Endothelial cell of umbilical vein (primary cell): Measurements from ENCODE around the gene OLFML2A. TPM values are rescaled to one million over a fixed set of nuclear protein-coding genes. Genes with fewer than 3 reads are reported as not detected.

Source experiments
- BruUV-seq: library from RNA; stranded (reverse); fragments of 400-500 nt; replicated peaks from 2 replicates; lab custom pipeline; 2021; lab: Mats Ljungman, UMichigan
- CTCF ChIA-PET: fragments of 300-600, 350-600 bp; sonication (Branson Sonifier 250); formaldehyde crosslinking; loops from one replicate; lab custom pipeline; 2021; ENCODE audit warnings: antibody characterized with exemption, inconsistent platforms; lab: Charles Lee
- POLR2A ChIA-PET: fragments of 300-600, 350-600 bp; sonication (Branson Sonifier 250); formaldehyde crosslinking; loops from one replicate; lab custom pipeline; 2021; ENCODE audit warnings: antibody characterized with exemption, inconsistent platforms; lab: Charles Lee
- DNase-seq: peaks from one replicate; pipeline ENCODE4 v3.0.0-alpha.2; 2011; ENCODE audit warnings: low read depth, low spot score
- FAIRE-seq: peaks from 2 replicates; lab custom pipeline; 2011; peaks lifted over from hg19 to GRCh38; lab: Jason Lieb, UNC
- H2AFZ ChIP-seq: 2 replicates; pipeline ENCODE4 v1.6.0; 2012; ENCODE audit warnings: low read depth, low read length, control low read depth, inconsistent platforms
- H3K27ac ChIP-seq: 2 replicates; pipeline ENCODE4 v1.5.1; 2011; ENCODE audit warnings: low read depth, mild to moderate bottlenecking, control low read depth, low read length, moderate library complexity; ENCODE audit not compliant: insufficient read depth
- H3K27me3 ChIP-seq, 2 experiments: 2 replicates each; pipeline versions ENCODE4 v1.6.0 to v1.6.1; 2011; ENCODE audit warnings: low read length in 2 of 2, mixed read lengths in 1 of 2; ENCODE audit not compliant: control insufficient read depth in 2 of 2, insufficient read depth in 2 of 2
- H3K36me3 ChIP-seq, 2 experiments: 2 replicates in 1 of 2; 3 replicates in 1 of 2; pipeline ENCODE4 v1.5.1; 2011; ENCODE audit warnings: low read length in 2 of 2, mild to moderate bottlenecking in 1 of 2, moderate library complexity in 1 of 2; ENCODE audit not compliant: control insufficient read depth in 2 of 2, insufficient read depth in 2 of 2; ENCODE audit errors: extremely low read depth in 1 of 2
- H3K4me1 ChIP-seq: 3 replicates; pipeline ENCODE4 v1.5.1; 2011; ENCODE audit warnings: mild to moderate bottlenecking, low read length; ENCODE audit not compliant: control insufficient read depth, insufficient read depth; ENCODE audit errors: extremely low read depth
- H3K4me2 ChIP-seq: 2 replicates; pipeline ENCODE4 v1.6.1; 2011; ENCODE audit warnings: low read length, control low read depth, mixed read lengths; ENCODE audit not compliant: insufficient read depth
- H3K4me3 ChIP-seq, 3 experiments: fragments of 200-600 bp in 1 of 3; sonication (generic), shearing (Covaris generic) in 1 of 3; replicated peaks in 1 of 3; 2 replicates each; pipeline ENCODE4 v1.5.1; 2011 to 2016; ENCODE audit warnings: control low read depth in 3 of 3, low read length in 3 of 3, mild to moderate bottlenecking in 2 of 3, inconsistent platforms in 1 of 3, low read depth in 1 of 3, moderate library complexity in 1 of 3; ENCODE audit not compliant: insufficient read depth in 1 of 3
- H3K79me2 ChIP-seq: 2 replicates; pipeline ENCODE4 v1.6.0; 2012; ENCODE audit warnings: low read length, inconsistent platforms; ENCODE audit not compliant: control insufficient read depth, insufficient read depth
- H3K9ac ChIP-seq: replicated peaks from 2 replicates; pipeline ENCODE3; 2011; ENCODE audit warnings: low read length, control low read depth; ENCODE audit not compliant: insufficient read depth; ENCODE audit errors: extremely low read depth
- H3K9me1 ChIP-seq: replicated peaks from 3 replicates; pipeline ENCODE4 v1.6.0; 2011; ENCODE audit warnings: mild to moderate bottlenecking, low read length; ENCODE audit not compliant: control insufficient read depth, insufficient read depth; ENCODE audit errors: extremely low read depth
- H3K9me3 ChIP-seq: replicated peaks from 2 replicates; pipeline ENCODE4 v1.5.1; 2012; ENCODE audit warnings: low read length, inconsistent platforms; ENCODE audit not compliant: control insufficient read depth, insufficient read depth
- H4K20me1 ChIP-seq: replicated peaks from 2 replicates; pipeline ENCODE3; 2011; ENCODE audit warnings: mild to moderate bottlenecking, low read length; ENCODE audit not compliant: control insufficient read depth, insufficient read depth; ENCODE audit errors: extremely low read depth
- EZH2 ChIP-seq: IDR thresholded peaks from 2 replicates; pipeline ENCODE4 v1.6.1; 2012; ENCODE audit warnings: borderline replicate concordance, low read depth, mild to moderate bottlenecking, moderate library complexity, low read length, inconsistent platforms; ENCODE audit not compliant: severe bottlenecking
- FOS ChIP-seq: IDR thresholded peaks from 2 replicates; pipeline ENCODE4 v1.6.1; 2011; ENCODE audit warnings: mild to moderate bottlenecking, low read length, moderate library complexity, borderline replicate concordance; ENCODE audit not compliant: insufficient read depth
- GATA2 ChIP-seq: IDR thresholded peaks from 2 replicates; pipeline ENCODE4 v1.7.0; 2011; ENCODE audit warnings: low read depth, mild to moderate bottlenecking, moderate library complexity, mixed read lengths, low read length; ENCODE audit not compliant: insufficient read length, insufficient read depth
- JUN ChIP-seq: IDR thresholded peaks from 2 replicates; pipeline ENCODE4 v1.6.1; 2011; ENCODE audit warnings: borderline replicate concordance, low read depth; ENCODE audit not compliant: insufficient read length, insufficient read depth
- MYC ChIP-seq: IDR thresholded peaks from one replicate; pipeline ENCODE4 v1.6.1; 2011; ENCODE audit warnings: mild to moderate bottlenecking, low read depth, low read length
- POLR2A ChIP-seq: IDR thresholded peaks from 2 replicates; pipeline ENCODE4 v1.6.1; 2012; ENCODE audit warnings: low read depth, mild to moderate bottlenecking, control low read depth, low read length
- POLR2AphosphoS5 ChIP-seq: IDR thresholded peaks from 2 replicates; pipeline ENCODE4 v1.6.1; 2012; ENCODE audit warnings: low read depth, mild to moderate bottlenecking, control low read depth, low read length, moderate library complexity; ENCODE audit not compliant: insufficient read depth
- dilution Hi-C: fragments of 300-500 bp; cut with MboI; formaldehyde crosslinking; loops from one replicate; pipeline ENCODE4 v1.15.0; 2019; ENCODE audit warnings: low sequenced_read_pairs; ENCODE audit not compliant: extremely low pct_ligation_motif_present
- intact Hi-C: fragments of 100-400 bp; cut with micrococcal nuclease; formaldehyde crosslinking; loops from one replicate; pipeline ENCODE4 v1.10.0; 2022
- polyA plus RNA-seq, 4 experiments: library from polyadenylated mRNA; depleted of rRNA in 3 of 4; stranded (reverse) in 3 of 4; unstranded in 1 of 4; fragments of >200 nt; gene quantifications; 2 replicates each; pipeline versions ENCODE4 v1.2.1 to v1.2.3, GENCODE V29; 2011 to 2012; ENCODE audit warnings: missing spikeins in 1 of 4
- total RNA-seq: library from RNA; stranded (reverse); gene quantifications from 2 replicates; pipeline ENCODE4 v1.2.3, GENCODE V29; 2021
- TF ChIP-seq, protein P1 (sequence below): IDR thresholded peaks from 2 replicates; pipeline ENCODE4 v1.6.1; 2011; ENCODE audit not compliant: insufficient read depth, insufficient read length
- TF ChIP-seq, protein P2 (sequence below), 2 donors: IDR thresholded peaks; 1 replicate in 1 of 2; 2 replicates in 1 of 2; pipeline ENCODE4 v1.5.1; 2011; ENCODE audit warnings: low read length in 2 of 2, mild to moderate bottlenecking in 2 of 2, moderate library complexity in 2 of 2, control low read depth in 1 of 2, inconsistent platforms in 1 of 2, low read depth in 1 of 2; ENCODE audit not compliant: insufficient read depth in 1 of 2; ENCODE audit errors: extremely low read depth in 1 of 2

OLFML2A gene
- total and polyA plus RNA-seq, 2 donors (not counting 3 experiments of a cell fraction or from before 2014, with no cell fraction given) = 0.92 to 1.1 TPM

DNA sequence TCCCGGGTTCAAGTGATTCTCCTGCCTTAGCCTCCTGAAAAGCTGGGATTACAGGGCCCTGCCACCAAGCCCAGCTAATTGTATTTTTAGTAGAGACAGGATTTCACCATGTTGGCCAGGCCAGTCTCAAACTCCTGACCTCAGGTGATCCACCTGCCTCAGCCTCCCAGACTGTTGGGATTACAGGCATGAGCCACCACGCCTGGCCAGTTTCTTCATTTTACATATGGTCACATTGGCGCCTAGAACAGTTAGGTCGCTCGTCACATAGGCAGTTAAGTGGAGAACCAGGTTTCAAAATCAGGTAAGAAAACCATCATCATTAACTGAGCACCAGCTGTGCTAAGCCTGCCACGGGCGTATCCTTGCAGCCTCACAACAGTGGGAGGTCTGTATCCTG lies 36.1 kb downstream of the OLFML2A start:
- no peaks in the 10 kb centered on the region for H3K27me3 ChIP-seq
- no peak overlapping the region for H2AFZ ChIP-seq
- no peaks in the 10 kb centered on the region for H3K4me1 ChIP-seq
- no TSS peak for BruUV-seq
- DNase-seq (no peak), FAIRE-seq (no peak)
- H3K9ac ChIP-seq = no peak overlapping the region
- H3K27ac ChIP-seq = no peak overlapping the region
- no peaks in the 10 kb centered on the region for H3K9me3 ChIP-seq
- no peak overlapping the region for H3K4me3 ChIP-seq
- POLR2A ChIA-PET = no interaction called here
- no peaks in the 10 kb centered on the region for H3K9me1 ChIP-seq
- H3K4me2 ChIP-seq = no peak overlapping the region
- dilution Hi-C loops (no loop called here), intact Hi-C loops (no loop called here)
- no peaks in the 10 kb centered on the region for H3K36me3 ChIP-seq
- CTCF ChIA-PET = interaction anchor here (1.5 kb wide), 1 partner anchor 9 kb away, joined by 4 read pairs; no protein-coding TSS in a partner anchor
- TF ChIP-seq, protein P1, sequence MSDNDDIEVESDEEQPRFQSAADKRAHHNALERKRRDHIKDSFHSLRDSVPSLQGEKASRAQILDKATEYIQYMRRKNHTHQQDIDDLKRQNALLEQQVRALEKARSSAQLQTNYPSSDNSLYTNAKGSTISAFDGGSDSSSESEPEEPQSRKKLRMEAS = no peak
- no peak for TF ChIP-seq EZH2
- H3K79me2 ChIP-seq = no peaks in the 10 kb centered on the region
- H4K20me1 ChIP-seq = no peaks in the 10 kb centered on the region

DNA sequence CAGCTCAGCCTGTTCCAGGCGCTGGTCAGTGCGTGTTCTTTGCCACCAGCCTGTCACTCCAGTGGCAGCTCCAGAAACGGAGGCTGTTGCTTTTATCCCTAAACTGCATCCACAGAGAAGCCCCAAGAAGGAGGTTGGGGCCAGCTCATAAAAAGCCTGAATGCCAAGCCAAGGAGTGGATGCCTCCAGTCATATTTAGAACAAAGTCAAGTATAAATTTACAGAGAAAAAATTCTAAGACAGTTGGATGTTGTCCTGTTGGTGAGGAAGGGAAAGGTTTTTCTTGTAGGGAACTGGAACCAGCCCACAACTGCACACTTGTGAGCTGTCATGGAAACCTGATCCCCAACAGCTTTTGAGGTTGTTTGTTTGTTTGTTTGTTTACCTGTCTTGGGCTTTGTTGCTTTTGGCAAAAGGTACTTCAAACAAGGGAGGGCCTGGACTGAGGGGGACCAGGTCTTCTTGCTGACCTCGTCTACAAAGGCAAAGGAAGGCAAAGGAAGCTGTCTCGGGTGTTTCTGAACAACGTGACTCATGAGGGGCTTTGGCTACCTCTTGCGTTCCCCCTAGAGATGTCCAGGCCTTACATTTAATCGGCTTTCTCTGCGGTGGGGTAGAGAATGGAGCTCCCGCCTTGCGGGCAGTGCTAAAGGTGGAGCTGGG lies 36.7 kb downstream of the OLFML2A start:
- no TSS peak for BruUV-seq
- H3K4me3 ChIP-seq = no peak overlapping the region
- FAIRE-seq (no peak), DNase-seq (no peak)
- dilution Hi-C loops = no loop called here
- no peaks in the 10 kb centered on the region for H3K9me1 ChIP-seq
- CTCF ChIA-PET = interaction anchor here (1.1 to 1.6 kb wide), 3 partner anchors 10 to 39 kb away, joined by 4 to 7 read pairs (median 4); partner anchors contain the start of gene WDR38
- H3K27ac ChIP-seq = no peak overlapping the region
- no peaks in the 10 kb centered on the region for H3K27me3 ChIP-seq
- intact Hi-C loops = no loop called here
- POLR2A ChIA-PET = no interaction called here
- H3K36me3 ChIP-seq = no peaks in the 10 kb centered on the region
- H3K79me2 ChIP-seq = no peaks in the 10 kb centered on the region
- H3K9me3 ChIP-seq = no peaks in the 10 kb centered on the region
- H3K4me1 ChIP-seq = no peaks in the 10 kb centered on the region
- TF ChIP-seq, protein P1 = no peak
- TF ChIP-seq FOS (no peak), POLR2A (no peak), MYC (no peak), POLR2AphosphoS5 (no peak), JUN (no peak), GATA2 (no peak), EZH2 (no peak)
- TF ChIP-seq, protein P2, sequence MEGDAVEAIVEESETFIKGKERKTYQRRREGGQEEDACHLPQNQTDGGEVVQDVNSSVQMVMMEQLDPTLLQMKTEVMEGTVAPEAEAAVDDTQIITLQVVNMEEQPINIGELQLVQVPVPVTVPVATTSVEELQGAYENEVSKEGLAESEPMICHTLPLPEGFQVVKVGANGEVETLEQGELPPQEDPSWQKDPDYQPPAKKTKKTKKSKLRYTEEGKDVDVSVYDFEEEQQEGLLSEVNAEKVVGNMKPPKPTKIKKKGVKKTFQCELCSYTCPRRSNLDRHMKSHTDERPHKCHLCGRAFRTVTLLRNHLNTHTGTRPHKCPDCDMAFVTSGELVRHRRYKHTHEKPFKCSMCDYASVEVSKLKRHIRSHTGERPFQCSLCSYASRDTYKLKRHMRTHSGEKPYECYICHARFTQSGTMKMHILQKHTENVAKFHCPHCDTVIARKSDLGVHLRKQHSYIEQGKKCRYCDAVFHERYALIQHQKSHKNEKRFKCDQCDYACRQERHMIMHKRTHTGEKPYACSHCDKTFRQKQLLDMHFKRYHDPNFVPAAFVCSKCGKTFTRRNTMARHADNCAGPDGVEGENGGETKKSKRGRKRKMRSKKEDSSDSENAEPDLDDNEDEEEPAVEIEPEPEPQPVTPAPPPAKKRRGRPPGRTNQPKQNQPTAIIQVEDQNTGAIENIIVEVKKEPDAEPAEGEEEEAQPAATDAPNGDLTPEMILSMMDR (IDR thresholded peaks at IDR 0.05; ENCODE audit: extremely low read depth in 1 of 2, insufficient read depth in 1 of 2, low read depth in 1 of 2, low read length in 2 of 2) = no peak
- no peak overlapping the region for H2AFZ ChIP-seq
- no peak overlapping the region for H3K9ac ChIP-seq
- H4K20me1 ChIP-seq = no peaks in the 10 kb centered on the region
- no peak overlapping the region for H3K4me2 ChIP-seq
